Spinal cord (tissue), 10 donors: ENCODE results near the gene ADSL. TPM values are rescaled to one million over a fixed set of nuclear protein-coding genes. Genes with fewer than 3 reads are reported as not detected.

Experiments
- DNase-seq, 6 donors: peaks; one replicate each; pipeline versions ENCODE4 v3.0.0 to v3.0.0-alpha.2; 2013 to 2015; ENCODE audit warnings: low spot score in 6 of 6, low read depth in 4 of 6
- H3K27ac ChIP-seq: one replicate; pipeline ENCODE4 v1.5.1; 2013; ENCODE audit warnings: low read depth, low read length, control low read depth
- H3K27me3 ChIP-seq: one replicate; pipeline ENCODE4 v1.6.1; 2013; ENCODE audit warnings: low read length; ENCODE audit not compliant: control insufficient read depth, insufficient read depth
- H3K36me3 ChIP-seq: one replicate; pipeline ENCODE4 v1.6.1; 2013; ENCODE audit warnings: low read length; ENCODE audit not compliant: control insufficient read depth, insufficient read depth
- H3K4me1 ChIP-seq: one replicate; pipeline ENCODE4 v1.6.1; 2013; ENCODE audit warnings: low read length; ENCODE audit not compliant: control insufficient read depth, insufficient read depth
- H3K4me3 ChIP-seq: one replicate; pipeline ENCODE4 v1.5.1; 2013; ENCODE audit warnings: low read depth, low read length, control low read depth
- H3K9me3 ChIP-seq: one replicate; pipeline ENCODE4 v1.6.1; 2013; ENCODE audit warnings: low read length; ENCODE audit not compliant: control insufficient read depth, insufficient read depth
- WGBS: methylation state at CpG from one replicate; pipeline ENCODE4 v1.1.5; 2013; ENCODE audit warnings: missing lambda C conversion rate; ENCODE audit not compliant: insufficient coverage; 5-methylcytosine and 5-hydroxymethylcytosine counted together
- polyA plus RNA-seq, 2 donors: library from polyadenylated mRNA; unstranded; fragments of 120-200 nt; gene quantifications; one replicate each; pipeline ENCODE4 v1.2.1, GENCODE V29; 2013; ENCODE audit not compliant: insufficient read length in 2 of 2
- total RNA-seq, 2 donors: library from RNA; depleted of rRNA in 1 of 2; stranded (reverse); fragments of 120-200 nt in 1 of 2; fragments of >200 nt in 1 of 2; gene quantifications; one replicate each; pipeline versions ENCODE4 v1.2.3 to v1.2.4, GENCODE V29; 2013 to 2014
- donor health status: healthy.

Gene ADSL
- total and polyA plus RNA-seq, 4 donors = 50.3 to 77.2 (median 64.2) TPM

- no peak overlapping the region for H3K4me3 ChIP-seq
- no peak for DNase-seq
- H3K36me3 ChIP-seq = peaks cover 71% of the 10 kb centered on the region
- H3K27ac ChIP-seq = no peak overlapping the region
- H3K27me3 ChIP-seq = no peaks in the 10 kb centered on the region
- 90% methylated on average over 6 of the region's 7 CpGs for WGBS
- H3K4me1 ChIP-seq = peaks cover 10% of the 10 kb centered on the region
- no peaks in the 10 kb centered on the region for H3K9me3 ChIP-seq
These were observed 65.2 kb downstream of the ADSL start for GRCh38 chr22:40411506-40411861.

DNA sequence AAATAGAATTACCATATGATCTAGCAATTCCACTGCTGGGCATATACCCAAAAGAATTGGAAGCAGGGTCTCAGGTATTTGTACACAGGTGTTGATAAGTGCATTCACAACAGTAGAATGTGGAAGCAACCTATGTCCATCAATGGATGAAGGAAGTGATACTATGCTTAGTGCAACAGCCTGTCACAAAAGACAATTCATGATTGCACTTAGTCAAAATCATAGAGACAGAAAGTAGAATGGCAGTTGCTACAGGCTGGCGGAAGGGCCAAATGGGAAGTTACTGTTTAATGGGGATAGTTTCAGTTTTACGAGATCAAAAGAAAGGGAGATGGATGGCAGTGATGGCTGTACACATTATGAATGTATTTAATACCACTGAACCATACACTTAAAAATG is 66.1 kb downstream of the ADSL start:
- H3K27me3 ChIP-seq = no peaks in the 10 kb centered on the region
- no CpG with 5 or more reads among the region's 2 CpGs for WGBS
- H3K36me3 ChIP-seq = peaks cover 71% of the 10 kb centered on the region
- peaks cover 10% of the 10 kb centered on the region for H3K4me1 ChIP-seq
- H3K9me3 ChIP-seq = no peaks in the 10 kb centered on the region
- no peak overlapping the region for H3K4me3 ChIP-seq
- DNase-seq = no peak
- H3K27ac ChIP-seq = no peak overlapping the region

- 85% methylated on average over 10 of the region's 13 CpGs for WGBS
- Histone ChIP-seq H3K27ac (no peak overlapping the region), H3K36me3 (peaks cover 71% of the 10 kb centered on the region), H3K27me3 (no peaks in the 10 kb centered on the region), H3K4me1 (peaks cover 23% of the 10 kb centered on the region), H3K4me3 (no peak overlapping the region), H3K9me3 (no peaks in the 10 kb centered on the region)
- no peak for DNase-seq
These were observed 67.6 kb downstream of the ADSL start for GRCh38 chr22:40413873-40414272.

DNA sequence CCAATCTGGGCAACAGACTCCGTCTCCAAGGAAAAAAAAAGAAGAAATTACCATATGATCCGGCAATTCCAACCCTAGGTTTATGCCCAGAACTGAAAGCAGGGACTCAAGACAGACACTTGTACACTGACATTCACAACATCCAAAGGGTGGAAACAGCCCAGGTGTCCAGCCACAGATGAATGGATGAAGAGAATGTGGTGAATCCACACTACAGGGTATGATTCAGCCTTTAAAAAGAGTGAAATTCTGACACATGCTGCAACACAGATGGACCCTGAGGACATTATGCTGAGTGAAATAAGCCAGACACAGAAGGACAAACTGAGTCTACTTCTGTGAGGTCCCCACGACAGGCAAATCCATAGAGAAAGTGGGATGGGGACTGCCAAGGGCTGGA is 68.0 kb downstream of the ADSL start:
- Histone ChIP-seq H3K4me3 (no peak overlapping the region), H3K27ac (no peak overlapping the region), H3K36me3 (peaks cover 71% of the 10 kb centered on the region), H3K9me3 (no peaks in the 10 kb centered on the region), H3K4me1 (peaks cover 28% of the 10 kb centered on the region), H3K27me3 (no peaks in the 10 kb centered on the region)
- peak in 1 of 6 donors; percentile 18 for DNase-seq
- WGBS = 47% methylated on average over 2 of the region's 3 CpGs

GRCh38 chr22:40414838-40415505 is 68.7 kb downstream of the ADSL start:
- H3K27ac ChIP-seq = no peak overlapping the region
- H3K27me3 ChIP-seq = no peaks in the 10 kb centered on the region
- no peak overlapping the region for H3K4me3 ChIP-seq
- no peaks in the 10 kb centered on the region for H3K9me3 ChIP-seq
- H3K4me1 ChIP-seq = peaks cover 32% of the 10 kb centered on the region
- no peak for DNase-seq
- H3K36me3 ChIP-seq = peaks cover 71% of the 10 kb centered on the region
- WGBS = 90% methylated on average over 9 of the region's 10 CpGs

DNA sequence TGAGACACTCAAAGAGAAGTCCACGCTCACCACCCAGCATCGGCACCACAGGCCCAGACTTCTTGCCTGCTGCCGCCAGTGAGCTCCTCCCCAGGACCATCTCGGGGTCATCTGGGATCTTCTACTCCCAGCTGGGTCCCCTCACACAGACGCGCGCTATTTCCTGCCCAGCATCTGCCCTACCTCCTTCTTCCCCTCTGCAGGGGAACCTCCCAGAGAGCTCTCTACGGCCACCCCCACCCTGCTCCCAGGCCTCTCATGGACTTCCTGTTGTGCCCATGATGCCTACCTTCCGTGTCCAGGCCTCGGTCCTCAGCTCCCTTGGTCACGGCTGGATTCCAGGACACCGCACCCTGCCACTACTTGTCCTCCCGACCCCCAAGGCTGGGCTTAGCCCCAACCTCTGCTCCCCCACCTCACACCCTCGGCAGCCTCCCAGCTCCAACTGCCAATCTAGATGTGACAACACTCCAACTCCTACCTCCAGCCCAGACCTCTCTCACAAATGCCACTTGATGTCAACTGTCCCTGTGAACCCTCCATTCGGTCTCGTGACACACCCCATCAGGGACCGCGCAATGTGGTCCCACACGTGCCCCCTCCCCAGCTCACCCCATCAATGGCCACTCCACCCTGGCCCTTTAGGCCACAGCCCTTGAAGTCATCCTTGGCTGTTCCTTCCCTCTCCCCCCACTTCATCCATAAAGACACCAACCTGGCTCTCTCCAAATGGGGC is 69.4 kb downstream of the ADSL start:
- Histone ChIP-seq H3K4me3 (no peak overlapping the region), H3K36me3 (peaks cover 71% of the 10 kb centered on the region), H3K27me3 (no peaks in the 10 kb centered on the region), H3K27ac (no peak overlapping the region), H3K9me3 (no peaks in the 10 kb centered on the region), H3K4me1 (peaks cover 32% of the 10 kb centered on the region)
- WGBS = 81% methylated on average over 19 of the region's 19 CpGs
- no peak for DNase-seq

- H3K36me3 ChIP-seq = peaks cover 71% of the 10 kb centered on the region
- WGBS = 95% methylated on average over 10 of the region's 10 CpGs
- no peak overlapping the region for H3K27ac ChIP-seq
These were observed 69.9 kb downstream of the ADSL start for GRCh38 chr22:40416267-40416570.

DNA sequence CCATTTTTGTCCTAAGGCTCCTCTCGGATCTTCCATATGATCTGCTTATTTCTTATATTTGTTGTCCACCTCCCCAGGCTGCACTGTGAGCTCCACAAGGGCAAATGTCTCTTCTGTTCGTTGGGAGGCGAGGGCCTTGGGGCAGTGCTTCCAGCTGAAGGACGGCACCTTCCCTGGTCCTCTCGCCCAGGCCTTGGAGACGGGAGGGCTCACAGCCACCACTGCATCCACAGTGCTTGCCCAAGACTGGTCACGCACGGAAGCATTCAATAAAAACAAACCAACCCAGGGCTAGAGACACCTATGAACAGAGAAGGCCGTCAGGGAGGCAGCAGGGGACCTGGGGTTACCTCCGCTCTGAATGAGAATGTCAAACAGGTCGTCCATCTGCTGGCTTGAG is 70.3 kb downstream of the ADSL start:
- peaks cover 32% of the 10 kb centered on the region for H3K4me1 ChIP-seq
- peaks cover 70% of the 10 kb centered on the region for H3K36me3 ChIP-seq
- no peaks in the 10 kb centered on the region for H3K9me3 ChIP-seq
- H3K27me3 ChIP-seq = no peaks in the 10 kb centered on the region
- no peak for DNase-seq
- H3K27ac ChIP-seq = no peak overlapping the region
- 82% methylated on average over 9 of the region's 11 CpGs for WGBS
- no peak overlapping the region for H3K4me3 ChIP-seq

More at GRCh38 chr22:40416267-40416570, 69.9 kb downstream of the ADSL start:
- peaks cover 32% of the 10 kb centered on the region for H3K4me1 ChIP-seq
- no peak overlapping the region for H3K4me3 ChIP-seq
- no peaks in the 10 kb centered on the region for H3K27me3 ChIP-seq
- no peak for DNase-seq
- no peaks in the 10 kb centered on the region for H3K9me3 ChIP-seq

GRCh38 chr22:40417041-40417440 is 70.7 kb downstream of the ADSL start:
- H3K36me3 ChIP-seq = peaks cover 73% of the 10 kb centered on the region
- H3K4me3 ChIP-seq = no peak overlapping the region
- no peak for DNase-seq
- no peak overlapping the region for H3K27ac ChIP-seq
- H3K4me1 ChIP-seq = peaks cover 32% of the 10 kb centered on the region
- WGBS = 93% methylated on average over 8 of the region's 8 CpGs
- H3K27me3 ChIP-seq = no peaks in the 10 kb centered on the region
- H3K9me3 ChIP-seq = no peaks in the 10 kb centered on the region

- no peaks in the 10 kb centered on the region for H3K9me3 ChIP-seq
- no peaks in the 10 kb centered on the region for H3K27me3 ChIP-seq
- H3K4me1 ChIP-seq = peaks cover 32% of the 10 kb centered on the region
- peaks cover 81% of the 10 kb centered on the region for H3K36me3 ChIP-seq
- DNase-seq = no peak
- H3K4me3 ChIP-seq = no peak overlapping the region
- 94% methylated on average over 4 of the region's 5 CpGs for WGBS
- H3K27ac ChIP-seq = no peak overlapping the region
These were observed 71.6 kb downstream of the ADSL start for GRCh38 chr22:40417881-40418280.
